Neural cell (in vitro differentiated cells): Measurements from ENCODE around the gene CNOT6. TPM values are rescaled to one million over a fixed set of nuclear protein-coding genes. Genes with fewer than 3 reads are reported as not detected.

Source experiments
- H2AFZ ChIP-seq: fragments of 200-600, 300-800 bp; sonication (generic), shearing (Covaris generic); 2 replicates; pipeline ENCODE4 v1.6.0; 2014; ENCODE audit warnings: low read depth, mild to moderate bottlenecking, antibody characterized with exemption, low read length, moderate library complexity
- H3F3A ChIP-seq: fragments of 200-600 bp; shearing (Covaris generic); 2 replicates; pipeline ENCODE4 v1.6.1; 2016; ENCODE audit warnings: mild to moderate bottlenecking, moderate library complexity, mixed read lengths, antibody characterized with exemption, low read length; ENCODE audit not compliant: insufficient read depth, poor library complexity, severe bottlenecking
- H3K27ac ChIP-seq: fragments of 200-600, 300-800 bp; sonication (generic), shearing (Covaris generic); 2 replicates; pipeline ENCODE4 v1.5.1; 2014; ENCODE audit warnings: mild to moderate bottlenecking, low read length, moderate library complexity
- H3K27me3 ChIP-seq: fragments of 300-800, 200-600 bp; sonication (generic), shearing (Covaris generic); 2 replicates; pipeline ENCODE4 v1.6.0; 2014; ENCODE audit warnings: mild to moderate bottlenecking, low read depth, low read length, moderate library complexity; ENCODE audit not compliant: insufficient read depth
- H3K36me3 ChIP-seq: fragments of 300-800, 200-600 bp; sonication (generic), shearing (Covaris generic); 2 replicates; pipeline ENCODE4 v1.5.1; 2014; ENCODE audit warnings: mild to moderate bottlenecking, antibody characterized with exemption, low read length, moderate library complexity; ENCODE audit not compliant: insufficient read depth
- H3K4me2 ChIP-seq: fragments of 300-800, 200-600 bp; sonication (generic), shearing (Covaris generic); 2 replicates; pipeline ENCODE4 v1.6.0; 2014; ENCODE audit warnings: mild to moderate bottlenecking, low read length
- H3K4me3 ChIP-seq: fragments of 300-800, 200-600 bp; sonication (generic), shearing (Covaris generic); 2 replicates; pipeline ENCODE4 v1.5.1; 2014; ENCODE audit warnings: mild to moderate bottlenecking, low read length, moderate library complexity
- H3K79me2 ChIP-seq: fragments of 200-600 bp; shearing (Covaris generic); replicated peaks from 2 replicates; pipeline ENCODE4 v1.6.0; 2014; ENCODE audit warnings: mild to moderate bottlenecking, low read length, moderate library complexity; ENCODE audit not compliant: insufficient read depth
- H3K9ac ChIP-seq: fragments of 300-800, 200-600 bp; sonication (generic), shearing (Covaris generic); 2 replicates; pipeline ENCODE4 v1.6.1; 2016; ENCODE audit warnings: mild to moderate bottlenecking, low read length, mixed read lengths
- H3K9me2 ChIP-seq: fragments of 200-600 bp; shearing (Covaris generic); 2 replicates; pipeline ENCODE4 v1.6.1; 2016; ENCODE audit warnings: mild to moderate bottlenecking, low read length, mixed read lengths; ENCODE audit not compliant: insufficient read depth
- H3K9me3 ChIP-seq: fragments of 200-600, 300-800 bp; sonication (generic), shearing (Covaris generic); 2 replicates; pipeline ENCODE4 v1.6.1; 2016; ENCODE audit warnings: mild to moderate bottlenecking, mixed run types, low read length, moderate library complexity, mixed read lengths
- H4K20me1 ChIP-seq: fragments of 200-600 bp; shearing (Covaris generic); 2 replicates; pipeline ENCODE4 v1.6.1; 2016; ENCODE audit warnings: mild to moderate bottlenecking, mixed run types; ENCODE audit not compliant: insufficient read depth
- CTCF ChIP-seq: fragments of 450-650 bp; IDR thresholded peaks from 2 replicates; pipeline ENCODE4 v1.5.1; 2014; ENCODE audit warnings: antibody characterized with exemption, mild to moderate bottlenecking, moderate library complexity; ENCODE audit not compliant: poor library complexity, severe bottlenecking
- EP300 ChIP-seq: fragments of 450-650 bp; conservative IDR thresholded peaks from 2 replicates; pipeline ENCODE4 v1.6.1; 2014; ENCODE audit warnings: antibody characterized with exemption, mild to moderate bottlenecking, moderate library complexity; ENCODE audit not compliant: poor library complexity, severe bottlenecking
- EZH2 ChIP-seq: fragments of 200-600, 300-800 bp; shearing (Covaris generic), sonication (generic); IDR thresholded peaks from 2 replicates; pipeline ENCODE4 v1.6.1; 2014; ENCODE audit warnings: antibody characterized with exemption, low read length, borderline replicate concordance, mild to moderate bottlenecking; ENCODE audit not compliant: insufficient read depth, poor library complexity, severe bottlenecking
- MXI1 ChIP-seq: fragments of 450-650 bp; conservative IDR thresholded peaks from 2 replicates; pipeline ENCODE4 v1.6.1; 2014; ENCODE audit warnings: antibody characterized with exemption, mild to moderate bottlenecking; ENCODE audit not compliant: poor library complexity, severe bottlenecking
- POLR2AphosphoS5 ChIP-seq: IDR thresholded peaks from 2 replicates; pipeline ENCODE4 v1.6.1; 2012
- RAD21 ChIP-seq: fragments of 450-650 bp; conservative IDR thresholded peaks from 2 replicates; pipeline ENCODE4 v1.6.1; 2014; ENCODE audit warnings: antibody characterized with exemption, mild to moderate bottlenecking, moderate library complexity
- REST ChIP-seq: IDR thresholded peaks from 2 replicates; pipeline ENCODE4 v1.6.1; 2012; ENCODE audit warnings: borderline replicate concordance
- SMC3 ChIP-seq: fragments of 450-650 bp; conservative IDR thresholded peaks from 2 replicates; pipeline ENCODE4 v1.6.1; 2014; ENCODE audit warnings: antibody characterized with exemption, mild to moderate bottlenecking, moderate library complexity; ENCODE audit not compliant: poor library complexity
- TAF1 ChIP-seq: IDR thresholded peaks from 2 replicates; pipeline ENCODE4 v1.6.1; 2012; ENCODE audit warnings: low read depth
- polyA plus RNA-seq: library from polyadenylated mRNA; depleted of rRNA; stranded (reverse); fragments of >200 nt; gene quantifications from 2 replicates; pipeline ENCODE4 v1.2.3, GENCODE V29; 2014

Gene CNOT6
- polyA plus RNA-seq, 1 donor from 2014 or later, result 43.0 TPM

- Histone ChIP-seq H3K9me3 (no peaks in the 10 kb centered on the region), H3K79me2 (peaks cover 48% of the 10 kb centered on the region), H3K9ac (no peak overlapping the region), H3K27ac (no peak overlapping the region), H4K20me1 (no peaks in the 10 kb centered on the region), H3K4me2 (no peak overlapping the region), H3K4me3 (no peak overlapping the region), H3K27me3 (no peaks in the 10 kb centered on the region), H2AFZ (no peak overlapping the region), H3F3A (no peaks in the 10 kb centered on the region), H3K9me2 (no peaks in the 10 kb centered on the region), H3K36me3 (peaks cover 9% of the 10 kb centered on the region)
- TF ChIP-seq RAD21 (no peak), POLR2AphosphoS5 (no peak), EP300 (no peak), SMC3 (no peak), EZH2 (no peak), TAF1 (no peak), MXI1 (no peak), REST (no peak)
These were observed 54.4 kb downstream of the CNOT6 start for GRCh38 chr5:180548563-180548962.

- Histone ChIP-seq H3K27ac (no peak overlapping the region), H3K4me3 (no peak overlapping the region), H3K79me2 (peaks cover 10% of the 10 kb centered on the region), H2AFZ (no peak overlapping the region), H3K36me3 (peaks cover 21% of the 10 kb centered on the region), H3F3A (no peaks in the 10 kb centered on the region), H3K4me2 (no peak overlapping the region), H3K9me3 (no peaks in the 10 kb centered on the region), H3K9me2 (no peaks in the 10 kb centered on the region), H3K27me3 (no peaks in the 10 kb centered on the region), H3K9ac (no peak overlapping the region), H4K20me1 (no peaks in the 10 kb centered on the region)
- TF ChIP-seq REST, result no peak
- no peak for TF ChIP-seq EP300
- no peak for TF ChIP-seq RAD21
- TF ChIP-seq POLR2AphosphoS5, result no peak
- TF ChIP-seq EZH2, result no peak
- TF ChIP-seq MXI1, result no peak
- no peak for TF ChIP-seq SMC3
- no peak for TF ChIP-seq CTCF
- no peak for TF ChIP-seq TAF1
These were observed 59.4 kb downstream of the CNOT6 start for GRCh38 chr5:180553530-180553929.
